Heart right ventricle (tissue), 16 donors: Measurements from ENCODE around the gene BICC1. TPM values are rescaled to one million over a fixed set of nuclear protein-coding genes. Genes with fewer than 3 reads are reported as not detected.

ENCODE experiments used
- ATAC-seq, 8 donors: fragments of 200-7000 bp; cut with Tn5 transposase; one replicate each; pipeline ENCODE4 v1.9.1; 2020; ENCODE audit warnings: mild to moderate bottlenecking in 8 of 8, moderate library complexity in 8 of 8, moderate number of reproducible peaks in 1 of 8
- DNase-seq, 2 donors: peaks; one replicate each; pipeline ENCODE4 v3.0.0-alpha.2; 2020
- H3K27ac ChIP-seq, 10 donors: fragments of 200-600 bp; sonication (generic) in 2 of 10; one replicate each; pipeline versions ENCODE4 v1.5.0 to v1.8.0; 2020 to 2022; ENCODE audit warnings: mild to moderate bottlenecking in 3 of 10
- H3K27me3 ChIP-seq, 7 donors: fragments of 200-600 bp; one replicate each; pipeline ENCODE4 v1.8.0; 2021 to 2022; ENCODE audit warnings: mild to moderate bottlenecking in 2 of 7
- H3K36me3 ChIP-seq, 9 donors: fragments of 200-600 bp; sonication (generic) in 1 of 9; one replicate each; pipeline versions ENCODE4 v1.5.0 to v1.8.0; 2020 to 2022; ENCODE audit warnings: mild to moderate bottlenecking in 2 of 9
- H3K4me1 ChIP-seq, 9 donors: fragments of 200-600 bp; sonication (generic) in 1 of 9; one replicate each; pipeline versions ENCODE4 v1.5.0 to v1.8.0; 2020 to 2022; ENCODE audit warnings: mild to moderate bottlenecking in 4 of 9
- H3K4me3 ChIP-seq, 10 donors: fragments of 200-600 bp; sonication (generic) in 2 of 10; one replicate each; pipeline versions ENCODE4 v1.5.0 to v1.8.0; 2020 to 2022; ENCODE audit warnings: mild to moderate bottlenecking in 7 of 10, moderate library complexity in 2 of 10
- H3K9me3 ChIP-seq, 11 donors: fragments of 200-600 bp in 10 of 11; sonication (generic) in 2 of 11; one replicate each; pipeline versions ENCODE4 v1.5.0 to v1.8.0; 2013 to 2022; ENCODE audit warnings: mild to moderate bottlenecking in 2 of 11, control low read depth in 1 of 11, moderate library complexity in 1 of 11
- CTCF ChIP-seq, 9 donors: fragments of 200-600 bp; sonication (generic) in 2 of 9; IDR thresholded peaks; one replicate each; pipeline versions ENCODE4 v1.5.0 to v1.8.0; 2021 to 2022; ENCODE audit warnings: antibody characterized with exemption in 9 of 9, mild to moderate bottlenecking in 5 of 9, moderate library complexity in 1 of 9
- WGBS, 2 donors: extraction: QIAGEN DNeasy Blood & Tissue Kit; methylation state at CpG; one replicate each; pipeline ENCODE4 v1.1.7; 2013; ENCODE audit warnings: inconsistent platforms in 1 of 2; 5-methylcytosine and 5-hydroxymethylcytosine counted together
- intact Hi-C, 10 donors: fragments of 100-400 bp; cut with DNase I; formaldehyde crosslinking; loops; one replicate each; pipeline versions ENCODE4 v1.11.1 to v1.14.2; 2022
- polyA plus RNA-seq, 2 donors: library from polyadenylated mRNA; stranded (reverse); fragments of 200-250 nt; gene quantifications; one replicate each; pipeline ENCODE4 v1.2.3, GENCODE V29; 2013
- total RNA-seq, 10 donors: library from RNA; stranded (reverse); fragmentation: NEBNext Ultra II Directional in 3 of 10; extraction: Animal tissue kit (Norgen Biotek cat#: 25700) in 3 of 10; gene quantifications; one replicate each; pipeline versions ENCODE4 v1.2.1 to v1.2.4, GENCODE V29; 2021 to 2023
- donor health status: Arrhythmogenic right ventricular cardiomyopathy.
- donor health status: ischemic (EF 13 %, LVEDD 7.1; RV severe dilation, severe dysfunction).
- donor health status: healthy with polysubstance abuse.
- donor health status: DM: no; HTN: yes; CAD: no.
- donor health status: DM: no; HTN: no; CAD: no.
- donor health status: ischemic (EF 25% LVEDD 6.9; RV normal size, moderate dysfunction).
- donor health status: ischemic (EF 25% LVEDD 5.7; RV mildly dilated, moderate dysfunction).
- donor health status: healthy.
- donor health status: DM: yes; HTN: yes; CAD: no.
- donor health status: Ischemic cardiomyopathy.
- donor health status: ischemic (EF 35%, LVEDD 5.7; RV mildly dilated, moderate dysfunction).
- donor health status: nonischemic (EF 11% LVEDD 7.7; RV severe dilation, severe dysfunction).
- donor health status: DM: yes; HTN: yes; CAD: no.
- donor health status: PGD.
- donor health status: ischemic (EF 29% LVEDD 5.4; RV normal size, mild dysfunction).
- donor health status: nonischemic (EF 23%, LVEDD 6.1; RV moderate dilation, normal function).

BICC1 gene
- total and polyA plus RNA-seq, 12 donors: 1.6 to 9.2 (median 5.0) TPM

GRCh38 chr10:58570307-58570723 is 57.6 kb downstream of the BICC1 start:
- intact Hi-C loops: no loop called here
- TF ChIP-seq CTCF (IDR thresholded peaks at IDR 0.05): no peak
- Histone ChIP-seq H3K27ac (no peak overlapping the region), H3K27me3 (no peaks in the 10 kb centered on the region), H3K9me3 (peaks cover 0 to 29% (median 2%) of the 10 kb centered on the region in 11 donors), H3K36me3 (peaks cover 0 to 3% (median 0%) of the 10 kb centered on the region in 9 donors), H3K4me1 (peaks cover 0 to 11% (median 0%) of the 10 kb centered on the region in 9 donors), H3K4me3 (no peak overlapping the region)
- DNase-seq (no peak), ATAC-seq (no peak)
- 84 to 96% methylated on average over 1 of the region's 1 CpG for WGBS, 2 donors

GRCh38 chr10:58570979-58571378 is 58.3 kb downstream of the BICC1 start:
- ATAC-seq: no peak
- 83 to 88% methylated on average over 2 of the region's 2 CpGs for WGBS, 2 donors

GRCh38 chr10:58573144-58573543 is 60.5 kb downstream of the BICC1 start:
- ATAC-seq: no peak
- 93 to 95% methylated on average over 1 of the region's 1 CpG for WGBS, 2 donors

More at GRCh38 chr10:58570979-58571378, 58.3 kb downstream of the BICC1 start:
- no peak for TF ChIP-seq CTCF (IDR thresholded peaks at IDR 0.05)
- H3K36me3 ChIP-seq: peaks cover 0 to 3% (median 0%) of the 10 kb centered on the region in 9 donors
- no peaks in the 10 kb centered on the region for H3K27me3 ChIP-seq
- no peak overlapping the region for H3K4me3 ChIP-seq
- DNase-seq: no peak
- no peak overlapping the region for H3K27ac ChIP-seq
- intact Hi-C loops: no loop called here
- H3K4me1 ChIP-seq: peaks cover 0 to 14% (median 0%) of the 10 kb centered on the region in 9 donors
- H3K9me3 ChIP-seq: peaks cover 0 to 29% (median 2%) of the 10 kb centered on the region in 11 donors

GRCh38 chr10:58574058-58574457 is 61.4 kb downstream of the BICC1 start:
- 46 to 55% methylated on average over 1 of the region's 1 CpG for WGBS, 2 donors
- Histone ChIP-seq H3K27ac (peak overlapping the region in 2 of 10 donors; percentile 27 to 33), H3K36me3 (peaks cover 0 to 3% (median 0%) of the 10 kb centered on the region in 9 donors), H3K4me3 (no peak overlapping the region), H3K4me1 (peaks cover 0 to 45% (median 6%) of the 10 kb centered on the region in 9 donors), H3K27me3 (no peaks in the 10 kb centered on the region), H3K9me3 (peaks cover 0 to 29% (median 0%) of the 10 kb centered on the region in 11 donors)
- TF ChIP-seq CTCF (IDR thresholded peaks at IDR 0.05): no peak
- ATAC-seq (no peak), DNase-seq (no peak)
- intact Hi-C loops: no loop called here

More at GRCh38 chr10:58573144-58573543, 60.5 kb downstream of the BICC1 start:
- Histone ChIP-seq H3K27ac (peak overlapping the region in 1 of 10 donors; percentile 27), H3K9me3 (peaks cover 0 to 29% (median 2%) of the 10 kb centered on the region in 11 donors), H3K4me1 (peaks cover 0 to 36% (median 6%) of the 10 kb centered on the region in 9 donors), H3K4me3 (no peak overlapping the region), H3K36me3 (peaks cover 0 to 3% (median 0%) of the 10 kb centered on the region in 9 donors), H3K27me3 (no peaks in the 10 kb centered on the region)
- no peak for DNase-seq
- intact Hi-C loops: no loop called here
- no peak for TF ChIP-seq CTCF (IDR thresholded peaks at IDR 0.05)
